D721Med (cell line): ENCODE data around the gene FPR2.

Experiments
- DNase-seq: peaks from one replicate; pipeline ENCODE4 v3.0.0; 2011; ENCODE audit warnings: low spot score; ENCODE audit not compliant: insufficient read length
- FAIRE-seq: peaks from 2 replicates; lab custom pipeline; 2011; peaks lifted over from hg19 to GRCh38; lab: Jason Lieb, UNC
- CTCF ChIP-seq: IDR thresholded peaks from 2 replicates; pipeline ENCODE4 v1.5.1; 2012; ENCODE audit warnings: mild to moderate bottlenecking, control low read depth; ENCODE audit not compliant: insufficient read depth; ENCODE audit errors: missing control alignments

Gene FPR2

DNA sequence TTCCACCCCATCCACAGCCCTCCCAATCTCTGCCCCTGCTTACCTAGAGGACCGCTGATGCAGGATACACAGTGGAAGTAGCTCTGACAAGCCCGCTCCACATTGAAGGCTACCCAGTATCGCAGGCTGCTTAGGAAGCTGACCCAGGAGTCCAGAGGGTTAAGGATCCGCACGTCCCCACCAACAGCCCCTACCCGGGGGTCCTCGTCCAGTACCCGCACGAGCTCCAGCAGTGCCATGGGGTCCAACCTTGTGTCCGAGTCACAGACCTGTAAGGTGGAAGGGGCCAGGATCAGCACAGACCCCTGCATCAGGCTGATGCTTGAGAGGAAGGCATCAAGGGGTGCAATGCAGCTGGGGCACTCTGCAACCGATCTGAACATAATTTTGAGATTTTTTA, 44.1 kb upstream of the FPR2 start:
- no peak for FAIRE-seq
- TF ChIP-seq CTCF, result no peak

DNA sequence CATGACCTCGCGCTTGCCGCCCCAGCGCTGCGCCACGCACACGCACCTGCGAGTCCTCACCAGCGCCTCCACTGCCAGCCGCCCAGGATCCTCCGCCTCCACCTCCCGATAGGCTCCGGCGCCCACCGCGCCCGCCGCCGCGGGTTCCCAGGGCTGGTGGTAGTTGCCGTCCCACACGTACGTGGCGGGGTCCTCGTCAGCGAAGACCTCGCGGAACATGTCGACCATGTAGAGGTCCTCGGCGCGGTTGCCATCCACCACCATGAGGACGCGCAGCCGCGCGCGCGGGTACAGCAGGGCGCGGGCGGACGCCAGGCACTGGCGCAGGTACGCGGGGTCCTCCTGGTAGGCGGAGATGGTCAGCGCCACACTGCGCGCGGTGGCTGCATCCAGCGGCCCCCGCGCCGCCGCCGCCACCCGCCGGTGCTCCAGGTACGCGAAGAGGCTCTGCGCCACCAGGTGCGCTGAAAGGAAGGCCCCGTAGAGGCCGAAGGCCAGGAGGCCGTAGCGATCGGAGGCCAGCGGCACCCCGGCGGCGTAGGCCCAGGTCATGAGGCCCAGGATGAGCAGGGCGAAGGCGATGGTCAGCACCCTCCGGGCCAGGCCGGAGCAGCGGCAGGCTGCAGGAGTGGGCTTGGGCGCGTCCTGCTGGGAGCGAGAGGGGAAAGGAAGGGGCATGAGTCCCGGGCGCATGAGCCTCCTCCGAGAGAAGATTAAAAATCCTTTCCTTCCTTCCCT, 41.6 kb upstream of the FPR2 start:
- no peak for TF ChIP-seq CTCF
- DNase-seq (no peak), FAIRE-seq (no peak)

More for the DNA sequence above, 44.1 kb upstream of the FPR2 start:
- DNase-seq, result no peak

DNA sequence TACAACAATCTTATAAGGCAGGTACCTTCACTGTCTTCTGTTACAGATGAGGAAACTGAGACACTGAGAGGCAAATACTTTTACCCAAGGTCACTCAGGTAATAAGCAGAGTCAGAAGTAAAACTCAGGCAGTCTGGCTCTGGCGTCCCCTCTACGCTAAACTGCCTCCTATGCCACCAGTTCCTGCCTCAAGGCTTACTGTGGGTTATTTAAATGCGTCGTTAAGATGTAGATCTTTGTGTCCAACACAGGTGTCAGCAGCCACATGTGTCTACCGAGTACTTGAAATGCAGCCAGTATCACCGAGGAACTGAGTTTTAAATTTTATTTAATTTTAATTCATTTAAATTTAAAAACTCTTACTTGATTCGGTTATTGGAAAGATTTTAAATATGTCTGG, 39.1 kb upstream of the FPR2 start:
- DNase-seq (no peak), FAIRE-seq (no peak)
- TF ChIP-seq CTCF, result no peak

DNA sequence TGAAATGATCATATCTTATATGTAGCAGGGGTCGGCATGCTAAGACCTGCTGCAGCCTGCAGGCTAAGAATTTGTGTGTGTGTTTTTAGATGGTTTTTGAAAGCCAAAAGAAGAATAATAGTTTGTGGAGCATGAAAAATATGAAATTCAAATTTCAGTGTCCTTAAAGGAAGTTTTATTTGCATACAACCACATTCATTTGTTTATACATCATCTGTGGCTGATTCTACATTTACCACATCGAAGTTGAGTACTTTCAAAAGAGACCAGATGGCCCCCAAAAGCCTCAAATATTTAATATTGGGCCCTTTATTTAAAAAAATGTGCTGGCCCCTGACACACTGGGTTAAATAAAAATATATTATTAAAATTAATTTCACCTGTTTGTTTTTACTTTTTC, 38.5 kb upstream of the FPR2 start:
- FAIRE-seq, result no peak
- no peak for TF ChIP-seq CTCF
- DNase-seq, result no peak

DNA sequence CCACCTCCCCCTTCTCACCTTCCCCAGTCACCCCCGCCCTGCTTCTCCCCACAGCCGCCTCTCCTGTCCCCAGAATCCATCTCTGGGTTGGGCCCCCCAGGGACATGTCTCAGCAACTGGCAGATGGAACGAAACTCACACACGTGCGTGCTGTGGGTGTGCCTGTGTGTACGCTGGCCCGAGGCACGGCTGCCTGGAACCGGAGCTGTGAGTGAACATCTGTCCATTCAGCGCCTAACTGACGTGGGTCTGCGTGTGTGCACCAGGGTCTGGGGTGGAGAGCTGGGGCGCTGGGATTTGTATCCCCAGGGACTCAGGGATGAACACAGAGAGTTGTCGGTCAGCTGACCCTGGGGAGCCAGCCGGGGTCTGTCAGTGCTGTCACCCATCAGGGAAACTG, 36.4 kb upstream of the FPR2 start:
- FAIRE-seq, result no peak
- TF ChIP-seq CTCF, result no peak
- DNase-seq, result no peak

DNA sequence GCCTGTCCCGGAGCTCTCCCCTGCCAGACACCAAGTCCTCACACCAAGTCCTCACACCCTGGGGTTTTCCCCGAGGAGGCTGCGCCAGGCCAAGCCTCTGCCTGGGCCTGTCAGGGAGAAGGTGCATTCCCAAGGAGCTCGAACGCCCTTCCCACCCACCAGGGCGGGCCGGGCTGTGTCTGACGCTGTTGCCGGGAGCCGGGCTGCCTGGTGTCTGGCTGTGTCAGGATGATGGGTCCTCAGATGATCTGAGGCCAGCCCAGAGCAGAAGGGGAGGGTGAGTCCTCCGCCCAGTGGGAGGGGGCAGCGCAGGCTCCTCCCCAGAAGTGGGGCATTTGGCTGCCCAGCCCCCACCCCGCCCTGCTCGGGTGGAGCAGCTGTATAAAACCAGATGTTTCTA, 34.9 kb upstream of the FPR2 start:
- no peak for FAIRE-seq
- TF ChIP-seq CTCF, result no peak

GRCh38 chr19:51727349-51727880, 33.6 kb upstream of the FPR2 start:
- FAIRE-seq (no peak), DNase-seq (no peak)
- no peak for TF ChIP-seq CTCF

More for the DNA sequence above, 34.9 kb upstream of the FPR2 start:
- DNase-seq, result no peak
